Lower leg skin (tissue), 4 donors: ENCODE data around the gene NRSN1. TPM values are rescaled to one million over a fixed set of nuclear protein-coding genes. Genes with fewer than 3 reads are reported as not detected.

Experiments
- DNase-seq, 2 donors: peaks; one replicate each; pipeline ENCODE4 v3.0.0-alpha.2; 2019; ENCODE audit warnings: low spot score in 2 of 2
- H3K4me3 ChIP-seq: fragments of 200-600 bp; sonication (generic); 2 replicates; pipeline ENCODE4 v1.5.1; 2017; ENCODE audit warnings: mild to moderate bottlenecking, low read depth; ENCODE audit not compliant: poor library complexity, severe bottlenecking
- POLR2A ChIP-seq, 2 donors: fragments of 450-650 bp; IDR thresholded peaks; one replicate each; pipeline ENCODE4 v1.6.1; 2016 to 2017; ENCODE audit warnings: antibody characterized with exemption in 2 of 2, mild to moderate bottlenecking in 1 of 2, moderate library complexity in 1 of 2
- WGBS, 2 donors: methylation state at CpG; one replicate each; pipeline ENCODE4 v1.1.5; 2018; 5-methylcytosine and 5-hydroxymethylcytosine counted together
- intact Hi-C: fragments of 100-400 bp; cut with DNase I; formaldehyde crosslinking; loops from one replicate; pipeline ENCODE4 v1.15.0; 2023; ENCODE audit warnings: low total_unique reads
- total RNA-seq, 4 donors: library from RNA; depleted of rRNA; stranded (reverse); fragments of >200 nt; gene quantifications; one replicate each; pipeline ENCODE4 v1.1.0, GENCODE V29; 2016
- TF ChIP-seq, protein P1 (sequence below), 3 donors: fragments of 450-650 bp; IDR thresholded peaks; one replicate each; pipeline ENCODE4 v1.5.1; 2016; ENCODE audit warnings: antibody characterized with exemption in 3 of 3, mild to moderate bottlenecking in 3 of 3, moderate library complexity in 2 of 3

NRSN1 gene
- total RNA-seq, 4 donors from 2014 or later: not detected

- WGBS, 2 donors: 65 to 69% methylated on average over 4 of the region's 4 CpGs
- TF ChIP-seq, protein P1, sequence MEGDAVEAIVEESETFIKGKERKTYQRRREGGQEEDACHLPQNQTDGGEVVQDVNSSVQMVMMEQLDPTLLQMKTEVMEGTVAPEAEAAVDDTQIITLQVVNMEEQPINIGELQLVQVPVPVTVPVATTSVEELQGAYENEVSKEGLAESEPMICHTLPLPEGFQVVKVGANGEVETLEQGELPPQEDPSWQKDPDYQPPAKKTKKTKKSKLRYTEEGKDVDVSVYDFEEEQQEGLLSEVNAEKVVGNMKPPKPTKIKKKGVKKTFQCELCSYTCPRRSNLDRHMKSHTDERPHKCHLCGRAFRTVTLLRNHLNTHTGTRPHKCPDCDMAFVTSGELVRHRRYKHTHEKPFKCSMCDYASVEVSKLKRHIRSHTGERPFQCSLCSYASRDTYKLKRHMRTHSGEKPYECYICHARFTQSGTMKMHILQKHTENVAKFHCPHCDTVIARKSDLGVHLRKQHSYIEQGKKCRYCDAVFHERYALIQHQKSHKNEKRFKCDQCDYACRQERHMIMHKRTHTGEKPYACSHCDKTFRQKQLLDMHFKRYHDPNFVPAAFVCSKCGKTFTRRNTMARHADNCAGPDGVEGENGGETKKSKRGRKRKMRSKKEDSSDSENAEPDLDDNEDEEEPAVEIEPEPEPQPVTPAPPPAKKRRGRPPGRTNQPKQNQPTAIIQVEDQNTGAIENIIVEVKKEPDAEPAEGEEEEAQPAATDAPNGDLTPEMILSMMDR (IDR thresholded peaks at IDR 0.05): no peak
- TF ChIP-seq POLR2A (IDR thresholded peaks at IDR 0.05): no peak
Observed at GRCh38 chr6:24093381-24093780, 32.6 kb upstream of the NRSN1 start.

GRCh38 chr6:24099181-24099580, 26.8 kb upstream of the NRSN1 start:
- WGBS, 2 donors: 72 to 75% methylated on average over 2 of the region's 2 CpGs

More at GRCh38 chr6:24093381-24093780, 32.6 kb upstream of the NRSN1 start:
- DNase-seq: no peak
- H3K4me3 ChIP-seq: no peak overlapping the region
- intact Hi-C loops: no loop called here

DNA sequence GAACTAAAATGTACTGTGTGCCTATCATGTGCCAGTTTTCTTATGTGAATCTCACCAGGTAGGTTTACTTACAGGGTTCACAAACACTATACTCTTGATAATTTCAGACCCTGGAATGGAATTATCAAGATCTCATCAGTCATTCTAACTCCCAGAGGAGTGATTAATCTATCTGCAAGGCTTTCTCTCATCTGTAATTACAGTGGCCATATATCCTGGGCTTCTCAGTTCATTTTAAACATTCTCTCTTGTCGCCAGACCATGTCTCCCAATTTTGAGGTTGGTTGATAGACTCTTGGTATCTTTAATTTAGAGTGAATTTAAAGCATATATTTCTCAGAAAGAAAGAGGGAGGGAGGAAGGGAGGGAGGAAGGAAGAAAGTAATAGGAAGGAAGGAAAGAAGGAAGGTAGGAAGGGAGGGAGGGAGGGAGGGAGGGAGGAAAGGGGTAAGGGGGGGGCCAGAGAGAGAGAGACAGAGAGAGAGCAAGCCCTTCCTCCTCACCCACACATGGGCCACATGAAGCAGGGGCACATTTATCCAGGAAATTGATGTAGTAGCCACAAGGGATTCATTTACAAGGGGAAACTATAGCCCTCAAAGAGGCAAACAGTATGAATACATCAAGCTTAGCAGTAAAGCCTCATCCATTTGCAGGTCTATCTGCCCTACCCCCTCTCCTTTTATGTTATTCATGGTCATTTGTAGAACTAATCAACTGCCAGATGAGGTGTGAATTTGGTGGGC, 25.8 kb upstream of the NRSN1 start:
- TF ChIP-seq POLR2A (IDR thresholded peaks at IDR 0.05): no peak
- TF ChIP-seq, protein P1 (IDR thresholded peaks at IDR 0.05): no peak
- intact Hi-C loops: no loop called here
- 48 to 57% methylated on average over 1 of the region's 1 CpG for WGBS, 2 donors

More at GRCh38 chr6:24099181-24099580, 26.8 kb upstream of the NRSN1 start:
- no peak for DNase-seq
- no peak overlapping the region for H3K4me3 ChIP-seq
- TF ChIP-seq POLR2A (IDR thresholded peaks at IDR 0.05): no peak
- TF ChIP-seq, protein P1 (IDR thresholded peaks at IDR 0.05): no peak
- intact Hi-C loops: no loop called here

GRCh38 chr6:24100770-24101155, 25.3 kb upstream of the NRSN1 start:
- 13 to 29% methylated on average over 2 of the region's 2 CpGs for WGBS, 2 donors
- no peak overlapping the region for H3K4me3 ChIP-seq
- intact Hi-C loops: no loop called here
- DNase-seq: no peak
- TF ChIP-seq POLR2A (IDR thresholded peaks at IDR 0.05): no peak
- TF ChIP-seq, protein P1 (IDR thresholded peaks at IDR 0.05): no peak

More for the DNA sequence above, 25.8 kb upstream of the NRSN1 start:
- DNase-seq: no peak
- no peak overlapping the region for H3K4me3 ChIP-seq

GRCh38 chr6:24105191-24105590, 20.8 kb upstream of the NRSN1 start:
- no peak overlapping the region for H3K4me3 ChIP-seq
- WGBS, 2 donors: 71 to 76% methylated on average over 2 of the region's 2 CpGs
- intact Hi-C loops: no loop called here
- no peak for TF ChIP-seq POLR2A (IDR thresholded peaks at IDR 0.05)
- TF ChIP-seq, protein P1 (IDR thresholded peaks at IDR 0.05): no peak
- DNase-seq: no peak
